ENCODE results near the gene TMEM161A. TPM values are rescaled to one million over a fixed set of nuclear protein-coding genes. Genes with fewer than 3 reads are reported as not detected.

The TMEM161A gene
- total RNA-seq, 1 experiment from 2014 or later = 76.0 TPM

GRCh38 chr19:19131989-19132388, 6.3 kb downstream of the TMEM161A start (continued):
- TF ChIP-seq TCF7L2 (IDR thresholded peaks at IDR 0.05; ENCODE audit: borderline replicate concordance, extremely low read depth, insufficient read depth, insufficient read length) (no peak), EGR1 (IDR thresholded peaks at IDR 0.05; ENCODE audit: low read depth) (no peak)
- TF ChIP-seq, protein P1, sequence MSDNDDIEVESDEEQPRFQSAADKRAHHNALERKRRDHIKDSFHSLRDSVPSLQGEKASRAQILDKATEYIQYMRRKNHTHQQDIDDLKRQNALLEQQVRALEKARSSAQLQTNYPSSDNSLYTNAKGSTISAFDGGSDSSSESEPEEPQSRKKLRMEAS (IDR thresholded peaks at IDR 0.05) = no peak

DNA sequence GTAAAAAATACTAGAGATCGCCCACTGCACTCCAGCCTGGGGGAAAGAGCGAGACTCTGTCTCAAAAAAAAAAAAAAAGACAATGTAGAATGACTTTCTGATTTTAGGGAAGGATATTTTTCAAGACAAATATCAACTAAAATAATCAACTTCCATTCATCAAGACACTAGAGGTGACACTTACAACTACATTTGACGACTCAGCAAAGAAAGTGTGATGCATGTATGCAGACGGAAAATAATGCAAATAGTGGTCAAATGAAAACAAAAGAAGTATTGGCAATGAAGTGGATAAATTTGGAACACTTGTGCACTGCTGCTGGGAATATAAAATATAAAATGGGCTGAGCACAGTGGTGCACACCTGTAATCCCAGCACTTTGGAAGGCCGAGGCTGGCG, 12.2 kb downstream of the TMEM161A start:
- intact Hi-C loops (cut with micrococcal nuclease) = no loop called here
- Histone ChIP-seq H3K27ac (ENCODE audit: low read depth, low read length) (no peak overlapping the region), H3K27me3 (ENCODE audit: insufficient read depth, low read length) (no peaks in the 10 kb centered on the region), H2AFZ (ENCODE audit: low read depth, low read length, poor library complexity, severe bottlenecking) (no peak overlapping the region), H3K4me2 (ENCODE audit: low read length) (no peak overlapping the region), H3K9ac (ENCODE audit: low read length) (no peak overlapping the region), H3K9me2 (ENCODE audit: insufficient read depth) (no peaks in the 10 kb centered on the region), H3K79me2 (ENCODE audit: insufficient read depth, low read length) (no peaks in the 10 kb centered on the region), H3K9me3 (ENCODE audit: control insufficient read depth in 1 of 2, insufficient read depth in 1 of 2, low read depth in 1 of 2, low read length in 2 of 2) (no peaks in the 10 kb centered on the region), H4K20me1 (ENCODE audit: insufficient read depth) (no peaks in the 10 kb centered on the region), H3K4me1 (ENCODE audit: control insufficient read depth in 1 of 2, insufficient read depth in 2 of 2, low read length in 2 of 2) (no peaks in the 10 kb centered on the region), H3K4me3 (replicated peaks in 1 of 2; ENCODE audit: low read depth in 1 of 2, low read length in 2 of 2) (no peak overlapping the region), H3K36me3 (ENCODE audit: control insufficient read depth in 1 of 2, insufficient read depth in 2 of 2, low read length in 2 of 2) (peaks cover 3 to 18% of the 10 kb centered on the region in 2 experiments)
- ATAC-seq = no peak
- ChIA-PET POLR2A (no interaction called here), CTCF (no interaction called here), RAD21 (ENCODE audit: low non-redundant PET in 1 of 2, low total read pairs in 2 of 2, uncharacterized antibody in 2 of 2, unreplicated experiment in 2 of 2) (no interaction called here)
- no TSS peak for BruUV-seq (replicated peaks)
- TF ChIP-seq POLR2A (IDR thresholded peaks at IDR 0.05; ENCODE audit: borderline replicate concordance, extremely low read depth, insufficient read depth, insufficient read length) = no peak
- TF ChIP-seq SP1 (IDR thresholded peaks at IDR 0.05; ENCODE audit: low read depth) = no peak
- TF ChIP-seq RAD21 (IDR thresholded peaks at IDR 0.05; ENCODE audit: low read depth) = no peak
- TF ChIP-seq EZH2phosphoT487 (IDR thresholded peaks at IDR 0.05; ENCODE audit: borderline replicate concordance) = no peak
- TF ChIP-seq ZBTB33 (IDR thresholded peaks at IDR 0.05; ENCODE audit: extremely low read depth, insufficient replicate concordance, low read length) = no peak
- no peak for DNase-seq (ENCODE audit: low read depth, low spot score)
